NB4 (cell line): ENCODE data around the gene ACTG2.

Experiments
- DNase-seq: peaks from one replicate; pipeline ENCODE4 v3.0.0; 2010; ENCODE audit warnings: low read depth
- H3K4me3 ChIP-seq: one replicate; pipeline ENCODE4 v1.5.1; 2011; ENCODE audit warnings: mild to moderate bottlenecking, low read depth, low read length, moderate library complexity
- CTCF ChIP-seq: IDR thresholded peaks from one replicate; pipeline ENCODE4 v1.5.1; 2012; ENCODE audit warnings: low read depth, low read length
- MYC ChIP-seq: IDR thresholded peaks from 2 replicates; pipeline ENCODE4 v1.6.1; 2011; ENCODE audit warnings: low read depth, low read length
- POLR2A ChIP-seq: IDR thresholded peaks from 2 replicates; pipeline ENCODE4 v1.6.1; 2011; ENCODE audit warnings: mild to moderate bottlenecking; ENCODE audit not compliant: insufficient read length; ENCODE audit errors: extremely low read depth
- TF ChIP-seq, protein P1 (sequence below): IDR thresholded peaks from 2 replicates; pipeline ENCODE4 v1.6.1; 2011; ENCODE audit warnings: low read depth, low read length

ACTG2 gene

GRCh38 chr2:73925853-73926492 lies 33.2 kb downstream of the ACTG2 start:
- TF ChIP-seq MYC, result no peak
- no peak for TF ChIP-seq CTCF
- TF ChIP-seq, protein P1, sequence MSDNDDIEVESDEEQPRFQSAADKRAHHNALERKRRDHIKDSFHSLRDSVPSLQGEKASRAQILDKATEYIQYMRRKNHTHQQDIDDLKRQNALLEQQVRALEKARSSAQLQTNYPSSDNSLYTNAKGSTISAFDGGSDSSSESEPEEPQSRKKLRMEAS, result no peak
- no peak for TF ChIP-seq POLR2A
- H3K4me3 ChIP-seq, result peak overlapping the region; percentile 95
- DNase-seq, result peak; percentile 23

GRCh38 chr2:73926493-73927327 lies 33.9 kb downstream of the ACTG2 start, which contains the start of gene DGUOK:
DGUOK (plus strand) TSS chr2:73926880; CDS start chr2:73926911, 31 bp downstream.
- H3K4me3 ChIP-seq, result peak within 1 kb of the TSS; percentile 95
- TF ChIP-seq, protein P1, result peak; percentile 87; the same call in 1 of the 2 replicates
- no peak for TF ChIP-seq CTCF
- peak; percentile 82 for TF ChIP-seq MYC
- peak; percentile 93 for TF ChIP-seq POLR2A
- DNase-seq, result peak; percentile 100

DNA sequence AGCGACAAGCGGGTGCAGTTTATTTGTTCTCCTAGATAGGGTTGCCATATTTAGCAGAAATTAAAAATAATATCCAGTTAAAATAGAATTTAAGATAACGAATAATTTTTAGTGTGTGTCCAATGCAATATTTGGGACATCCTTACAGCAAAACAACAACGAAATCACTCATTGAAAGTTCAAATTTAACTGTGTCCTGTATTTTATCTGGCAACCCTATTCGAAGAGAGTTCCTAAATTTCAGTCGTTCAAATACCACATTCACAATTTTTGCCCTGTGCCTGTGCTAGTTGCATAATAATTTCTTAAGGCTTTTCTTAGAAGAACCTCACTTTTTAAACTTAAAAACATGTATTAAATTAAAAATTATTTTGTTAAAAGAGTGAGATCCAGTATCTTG lies 34.5 kb downstream of the ACTG2 start:
- peak overlapping the region; percentile 95 for H3K4me3 ChIP-seq
- TF ChIP-seq CTCF, result no peak
- TF ChIP-seq, protein P1, result no peak
- DNase-seq, result no peak

GRCh38 chr2:73928963-73929347 lies 36.1 kb downstream of the ACTG2 start:
- peak overlapping the region; percentile 42 for H3K4me3 ChIP-seq
- peak; percentile 40 for DNase-seq
- TF ChIP-seq MYC (no peak), CTCF (no peak), POLR2A (no peak)
- TF ChIP-seq, protein P1, result no peak

GRCh38 chr2:73930386-73930785 lies 37.6 kb downstream of the ACTG2 start:
- H3K4me3 ChIP-seq, result no peak overlapping the region

More at GRCh38 chr2:73930386-73930785, 37.6 kb downstream of the ACTG2 start:
- no peak for TF ChIP-seq POLR2A
- no peak for TF ChIP-seq CTCF
- TF ChIP-seq, protein P1, result no peak
- TF ChIP-seq MYC, result no peak
- DNase-seq, result no peak
